ENCODE measurements around the gene RAB24. TPM values are rescaled to one million over a fixed set of nuclear protein-coding genes. Genes with fewer than 3 reads are reported as not detected.

RAB24 gene
- total RNA-seq, 1 donor from 2014 or later = 31.7 TPM

- H3K9me3 Mint-ChIP-seq (ENCODE audit: unreplicated experiment) = no peaks in the 10 kb centered on the region
- peak overlapping the region; percentile 100 for H3K9ac ChIP-seq (ENCODE audit: low read length)
- H3K4me3 Mint-ChIP-seq (ENCODE audit: unreplicated experiment) = peak overlapping the region; percentile 93
- H3K27ac ChIP-seq (ENCODE audit: low read depth, low read length) = peak overlapping the region; percentile 76
- H3K4me1 ChIP-seq (ENCODE audit: insufficient read depth, low read length) = peaks cover 39% of the 10 kb centered on the region
- TF ChIP-seq CTCF (IDR thresholded peaks at IDR 0.05; ENCODE audit: insufficient read depth, low read depth, low read length) (no peak), EZH2 (IDR thresholded peaks at IDR 0.05; ENCODE audit: insufficient read depth, low read length) (no peak)
- H3K4me1 Mint-ChIP-seq (ENCODE audit: low read depth, unreplicated experiment) = peaks cover 33% of the 10 kb centered on the region
- no peak overlapping the region for H2AFZ ChIP-seq (ENCODE audit: low read depth, low read length)
- peak overlapping the region; percentile 99 for H3K4me3 ChIP-seq (ENCODE audit: insufficient read depth, low read depth, low read length)
- H3K27me3 ChIP-seq (ENCODE audit: insufficient read depth, low read length) = no peaks in the 10 kb centered on the region
- no peak for DNase-seq (ENCODE audit: low read depth)
- peak overlapping the region; percentile 92 for H3K4me2 ChIP-seq (ENCODE audit: low read length)
- peaks cover 62% of the 10 kb centered on the region for H3K79me2 ChIP-seq (ENCODE audit: insufficient read depth, low read length)
- FAIRE-seq = no peak
- H4K20me1 ChIP-seq (ENCODE audit: insufficient read depth, low read length) = peaks cover 64% of the 10 kb centered on the region
- no peaks in the 10 kb centered on the region for H3K27me3 Mint-ChIP-seq (ENCODE audit: low read depth, unreplicated experiment)
- H3K9me3 ChIP-seq (ENCODE audit: insufficient read depth, low read depth, low read length) = no peaks in the 10 kb centered on the region
- peaks cover 27% of the 10 kb centered on the region for H3K36me3 ChIP-seq (ENCODE audit: insufficient read depth, low read length)
- H3K27ac Mint-ChIP-seq (ENCODE audit: unreplicated experiment) = peak overlapping the region; percentile 83
- peaks cover 35% of the 10 kb centered on the region for H3K36me3 Mint-ChIP-seq (ENCODE audit: low read depth, unreplicated experiment)
Measured at GRCh38 chr5:177302354-177303110, 987 bp downstream of the RAB24 start.

- DNase-seq (ENCODE audit: low read depth) = no peak
- H3K79me2 ChIP-seq (ENCODE audit: insufficient read depth, low read length) = peaks cover 56% of the 10 kb centered on the region
- peaks cover 39% of the 10 kb centered on the region for H3K4me1 ChIP-seq (ENCODE audit: insufficient read depth, low read length)
- FAIRE-seq = no peak
- peak overlapping the region; percentile 92 for H3K4me2 ChIP-seq (ENCODE audit: low read length)
- no peak overlapping the region for H3K4me3 ChIP-seq (ENCODE audit: insufficient read depth, low read depth, low read length)
- peak overlapping the region; percentile 100 for H3K9ac ChIP-seq (ENCODE audit: low read length)
- H3K27me3 Mint-ChIP-seq (ENCODE audit: low read depth, unreplicated experiment) = no peaks in the 10 kb centered on the region
- peaks cover 36% of the 10 kb centered on the region for H3K36me3 Mint-ChIP-seq (ENCODE audit: low read depth, unreplicated experiment)
- peaks cover 33% of the 10 kb centered on the region for H3K4me1 Mint-ChIP-seq (ENCODE audit: low read depth, unreplicated experiment)
- H3K9me3 Mint-ChIP-seq (ENCODE audit: unreplicated experiment) = no peaks in the 10 kb centered on the region
- peak overlapping the region; percentile 93 for H3K4me3 Mint-ChIP-seq (ENCODE audit: unreplicated experiment)
- H3K36me3 ChIP-seq (ENCODE audit: insufficient read depth, low read length) = peaks cover 24% of the 10 kb centered on the region
- H4K20me1 ChIP-seq (ENCODE audit: insufficient read depth, low read length) = peaks cover 61% of the 10 kb centered on the region
- no peak overlapping the region for H3K27ac Mint-ChIP-seq (ENCODE audit: unreplicated experiment)
- TF ChIP-seq EZH2 (IDR thresholded peaks at IDR 0.05; ENCODE audit: insufficient read depth, low read length) = no peak
- H3K27me3 ChIP-seq (ENCODE audit: insufficient read depth, low read length) = no peaks in the 10 kb centered on the region
- H2AFZ ChIP-seq (ENCODE audit: low read depth, low read length) = no peak overlapping the region
- no peak overlapping the region for H3K27ac ChIP-seq (ENCODE audit: low read depth, low read length)
- H3K9me3 ChIP-seq (ENCODE audit: insufficient read depth, low read depth, low read length) = no peaks in the 10 kb centered on the region
Measured at GRCh38 chr5:177301503-177302165, 1.9 kb downstream of the RAB24 start.

GRCh38 chr5:177300951-177301350, 2.6 kb downstream of the RAB24 start:
- H3K4me1 Mint-ChIP-seq (ENCODE audit: low read depth, unreplicated experiment) = peaks cover 30% of the 10 kb centered on the region
- H3K27ac Mint-ChIP-seq (ENCODE audit: unreplicated experiment) = peak overlapping the region; percentile 96
- TF ChIP-seq CTCF (IDR thresholded peaks at IDR 0.05; ENCODE audit: insufficient read depth, low read depth, low read length) = no peak
- TF ChIP-seq EZH2 (IDR thresholded peaks at IDR 0.05; ENCODE audit: insufficient read depth, low read length) = no peak
- H3K4me3 ChIP-seq (ENCODE audit: insufficient read depth, low read depth, low read length) = no peak overlapping the region
- peak overlapping the region; percentile 58 for H3K4me3 Mint-ChIP-seq (ENCODE audit: unreplicated experiment)
- H3K9me3 Mint-ChIP-seq (ENCODE audit: unreplicated experiment) = no peaks in the 10 kb centered on the region
- H3K36me3 Mint-ChIP-seq (ENCODE audit: low read depth, unreplicated experiment) = peaks cover 29% of the 10 kb centered on the region
- H3K4me1 ChIP-seq (ENCODE audit: insufficient read depth, low read length) = peaks cover 39% of the 10 kb centered on the region
- peak overlapping the region; percentile 23 for H3K27ac ChIP-seq (ENCODE audit: low read depth, low read length)
- FAIRE-seq = no peak
- no peak overlapping the region for H3K9ac ChIP-seq (ENCODE audit: low read length)
- no peaks in the 10 kb centered on the region for H3K27me3 Mint-ChIP-seq (ENCODE audit: low read depth, unreplicated experiment)
- peaks cover 61% of the 10 kb centered on the region for H4K20me1 ChIP-seq (ENCODE audit: insufficient read depth, low read length)
- H3K9me3 ChIP-seq (ENCODE audit: insufficient read depth, low read depth, low read length) = no peaks in the 10 kb centered on the region
- H3K27me3 ChIP-seq (ENCODE audit: insufficient read depth, low read length) = no peaks in the 10 kb centered on the region
- no peak for DNase-seq (ENCODE audit: low read depth)
- no peak overlapping the region for H3K4me2 ChIP-seq (ENCODE audit: low read length)
- H2AFZ ChIP-seq (ENCODE audit: low read depth, low read length) = no peak overlapping the region
- H3K36me3 ChIP-seq (ENCODE audit: insufficient read depth, low read length) = peaks cover 24% of the 10 kb centered on the region
- H3K79me2 ChIP-seq (ENCODE audit: insufficient read depth, low read length) = peaks cover 51% of the 10 kb centered on the region

All from astrocyte (in vitro differentiated cells and primary cell).